Measurements from ENCODE around the gene STT3A. TPM values are rescaled to one million over a fixed set of nuclear protein-coding genes. Genes with fewer than 3 reads are reported as not detected.

STT3A gene
- total and polyA plus RNA-seq, 11 donors = 21.5 to 98.6 (median 59.1) TPM

DNA sequence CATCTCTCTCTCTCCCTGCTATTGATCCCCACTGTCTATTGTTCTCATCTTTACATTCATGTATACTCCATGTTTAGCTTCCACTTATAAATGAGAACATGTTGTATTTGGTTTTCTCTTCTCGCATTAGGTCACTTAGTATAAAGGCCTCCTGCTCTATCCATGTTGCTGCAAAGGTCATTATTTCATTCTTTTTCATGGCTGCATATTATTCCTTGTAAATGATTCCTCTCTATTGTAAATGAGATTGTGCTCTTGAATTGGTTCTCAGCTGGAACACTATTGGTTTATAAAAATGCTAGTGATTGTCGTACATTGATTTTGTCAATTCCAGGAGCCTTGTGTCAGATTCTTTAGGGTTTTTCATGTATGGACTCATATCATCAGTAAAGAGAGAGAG, 74.5 kb downstream of the STT3A start:
- no peak for DNase-seq
- Histone ChIP-seq H3K9me3 (peaks cover 0 to 34% (median 2%) of the 10 kb centered on the region in 12 donors), H3K36me3 (no peaks in the 10 kb centered on the region), H3K4me1 (no peaks in the 10 kb centered on the region), H3K27me3 (no peaks in the 10 kb centered on the region), H3K27ac (no peak overlapping the region), H3K4me3 (no peak overlapping the region)
- WGBS, 4 donors = 95 to 99% (median 97%) methylated on average over 2 of the region's 2 CpGs
- no peak for ATAC-seq
- TF ChIP-seq CTCF (IDR thresholded peaks at IDR 0.05) (no peak), POLR2A (IDR thresholded peaks at IDR 0.05) (no peak)
- intact Hi-C loops (cut with DNase I) = no loop called here

- no peak for TF ChIP-seq POLR2A (IDR thresholded peaks at IDR 0.05)
- TF ChIP-seq CTCF (IDR thresholded peaks at IDR 0.05) = no peak
Measured at GRCh38 chr11:125670172-125670571, 77.5 kb downstream of the STT3A start.

DNA sequence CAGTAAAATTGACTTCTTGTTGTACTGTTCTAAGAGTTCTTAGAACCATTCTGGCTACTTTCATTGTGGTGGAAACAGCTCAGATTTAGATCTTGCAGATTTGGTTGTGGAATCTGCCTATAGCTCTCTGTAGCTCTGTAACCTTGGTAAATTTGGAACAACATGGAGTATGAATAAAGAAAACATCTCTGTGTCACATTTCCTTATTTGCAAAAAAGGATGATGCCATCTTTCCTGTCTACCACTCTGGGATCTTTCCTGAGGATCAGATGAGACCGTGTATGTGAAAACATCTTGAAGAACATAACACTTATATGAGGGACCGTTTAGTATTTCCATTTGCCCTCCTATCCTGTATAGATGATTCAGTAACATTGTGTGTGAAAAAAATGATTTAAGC, 78.9 kb downstream of the STT3A start:
- Histone ChIP-seq H3K9me3 (peaks cover 0 to 11% (median 0%) of the 10 kb centered on the region in 12 donors), H3K27ac (no peak overlapping the region), H3K36me3 (no peaks in the 10 kb centered on the region), H3K27me3 (no peaks in the 10 kb centered on the region), H3K4me1 (no peaks in the 10 kb centered on the region), H3K4me3 (no peak overlapping the region)
- no peak for TF ChIP-seq CTCF (IDR thresholded peaks at IDR 0.05)
- TF ChIP-seq POLR2A (IDR thresholded peaks at IDR 0.05) = no peak
- DNase-seq (no peak), ATAC-seq (no peak)
- 73 to 78% (median 75%) methylated on average over 2 of the region's 2 CpGs for WGBS, 4 donors
- intact Hi-C loops (cut with DNase I) = no loop called here

More at GRCh38 chr11:125670172-125670571, 77.5 kb downstream of the STT3A start:
- peaks cover 0 to 20% (median 2%) of the 10 kb centered on the region in 12 donors for H3K9me3 ChIP-seq
- H3K4me3 ChIP-seq = no peak overlapping the region
- intact Hi-C loops (cut with DNase I) = no loop called here
- DNase-seq (no peak), ATAC-seq (no peak)
- WGBS, 4 donors = 91 to 100% (median 93%) methylated on average over 1 of the region's 1 CpG
- H3K36me3 ChIP-seq = no peaks in the 10 kb centered on the region
- H3K27ac ChIP-seq = no peak overlapping the region
- H3K27me3 ChIP-seq = no peaks in the 10 kb centered on the region
- no peaks in the 10 kb centered on the region for H3K4me1 ChIP-seq

Other genes starting within 250 kb of the STT3A start
- gene FEZ1, start 96.6 kb upstream of the STT3A start, total RNA-seq = 10 to 100 TPM; 21.8 to 61.3 (median 50.7) TPM
- gene FEZ1, start 96.6 kb upstream of the STT3A start, polyA plus RNA-seq = 10 to 100 TPM; 23.4 to 32.0 TPM
- gene EI24, start 23.4 kb upstream of the STT3A start, total RNA-seq = 10 to 100 TPM; 47.7 to 72.4 (median 53.8) TPM
- 100 to 1,000 TPM in 1 of 2 donors, 10 to 100 TPM in 1; 20.6 to 125 TPM for gene EI24, start 23.4 kb upstream of the STT3A start, polyA plus RNA-seq
- gene CHEK1, start 32.3 kb downstream of the STT3A start, total RNA-seq = 1 to 10 TPM in 5 of 9 donors, under 1 TPM in 4; 0.63 to 6.2 (median 1.2) TPM
- gene CHEK1, start 32.3 kb downstream of the STT3A start, polyA plus RNA-seq = 1 to 10 TPM in 1 of 2 donors, under 1 TPM in 1; 0.50 to 1.5 TPM
- gene ACRV1, start 88.0 kb downstream of the STT3A start, total RNA-seq = not detected
- not detected for gene ACRV1, start 88.0 kb downstream of the STT3A start, polyA plus RNA-seq
- not detected for gene PATE1, start 153.4 kb downstream of the STT3A start, total RNA-seq
- gene PATE1, start 153.4 kb downstream of the STT3A start, polyA plus RNA-seq = not detected
- not detected for gene PATE2, start 186.0 kb downstream of the STT3A start, total RNA-seq
- gene PATE2, start 186.0 kb downstream of the STT3A start, polyA plus RNA-seq = not detected
- not detected for gene PATE3, start 195.3 kb downstream of the STT3A start, total RNA-seq
- not detected for gene PATE3, start 195.3 kb downstream of the STT3A start, polyA plus RNA-seq
- gene PATE4, start 240.5 kb downstream of the STT3A start, total RNA-seq = not detected
- not detected for gene PATE4, start 240.5 kb downstream of the STT3A start, polyA plus RNA-seq

Data from heart left ventricle (tissue), 16 donors.